Measurements from ENCODE around the gene AFAP1L2. TPM values are rescaled to one million over a fixed set of nuclear protein-coding genes. Genes with fewer than 3 reads are reported as not detected.

Gene AFAP1L2
- total RNA-seq, 1 donor from 2014 or later, result 6.4 TPM

DNA sequence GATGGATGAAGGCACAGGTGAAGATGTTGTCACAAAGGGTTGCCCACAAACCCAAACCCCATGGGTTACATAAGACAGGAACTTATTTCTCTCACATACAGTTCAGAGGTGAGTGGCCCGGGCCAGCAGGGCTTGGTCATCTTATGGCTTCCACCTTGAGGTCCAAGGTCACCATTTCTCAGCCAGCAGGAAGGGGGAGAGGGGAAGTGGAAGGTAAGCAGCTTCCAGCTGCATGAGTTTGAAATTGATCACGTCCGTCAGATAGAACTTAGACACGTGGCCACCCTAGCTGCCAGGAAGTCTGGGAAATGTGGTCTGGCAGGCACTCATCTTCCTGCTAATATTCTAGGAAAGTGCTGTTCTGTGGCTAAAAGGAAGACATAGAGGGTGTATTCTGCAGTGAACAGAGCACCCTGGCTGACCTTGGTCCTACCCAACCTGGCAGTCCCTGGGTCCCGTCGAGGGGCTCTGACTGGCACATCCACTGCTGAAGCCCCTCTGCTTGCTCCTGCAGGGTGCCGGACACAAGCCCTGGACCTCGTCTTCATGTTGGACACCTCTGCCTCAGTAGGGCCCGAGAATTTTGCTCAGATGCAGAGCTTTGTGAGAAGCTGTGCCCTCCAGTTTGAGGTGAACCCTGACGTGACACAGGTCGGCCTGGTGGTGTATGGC, 115.7 kb downstream of the AFAP1L2 start:
- Mint-ChIP-seq H3K9me3 (no peaks in the 10 kb centered on the region), H3K27ac (no peak overlapping the region), H3K36me3 (peaks cover 3% of the 10 kb centered on the region), H3K4me1 (ENCODE audit: unreplicated experiment) (no peaks in the 10 kb centered on the region), H3K27me3 (no peaks in the 10 kb centered on the region), H3K4me3 (no peak overlapping the region)
- DNase-seq (ENCODE audit: extremely low spot score, unreplicated experiment), result no peak
- TF ChIP-seq, protein P1, sequence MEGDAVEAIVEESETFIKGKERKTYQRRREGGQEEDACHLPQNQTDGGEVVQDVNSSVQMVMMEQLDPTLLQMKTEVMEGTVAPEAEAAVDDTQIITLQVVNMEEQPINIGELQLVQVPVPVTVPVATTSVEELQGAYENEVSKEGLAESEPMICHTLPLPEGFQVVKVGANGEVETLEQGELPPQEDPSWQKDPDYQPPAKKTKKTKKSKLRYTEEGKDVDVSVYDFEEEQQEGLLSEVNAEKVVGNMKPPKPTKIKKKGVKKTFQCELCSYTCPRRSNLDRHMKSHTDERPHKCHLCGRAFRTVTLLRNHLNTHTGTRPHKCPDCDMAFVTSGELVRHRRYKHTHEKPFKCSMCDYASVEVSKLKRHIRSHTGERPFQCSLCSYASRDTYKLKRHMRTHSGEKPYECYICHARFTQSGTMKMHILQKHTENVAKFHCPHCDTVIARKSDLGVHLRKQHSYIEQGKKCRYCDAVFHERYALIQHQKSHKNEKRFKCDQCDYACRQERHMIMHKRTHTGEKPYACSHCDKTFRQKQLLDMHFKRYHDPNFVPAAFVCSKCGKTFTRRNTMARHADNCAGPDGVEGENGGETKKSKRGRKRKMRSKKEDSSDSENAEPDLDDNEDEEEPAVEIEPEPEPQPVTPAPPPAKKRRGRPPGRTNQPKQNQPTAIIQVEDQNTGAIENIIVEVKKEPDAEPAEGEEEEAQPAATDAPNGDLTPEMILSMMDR (conservative IDR thresholded peaks at IDR 0.05), result no peak

DNA sequence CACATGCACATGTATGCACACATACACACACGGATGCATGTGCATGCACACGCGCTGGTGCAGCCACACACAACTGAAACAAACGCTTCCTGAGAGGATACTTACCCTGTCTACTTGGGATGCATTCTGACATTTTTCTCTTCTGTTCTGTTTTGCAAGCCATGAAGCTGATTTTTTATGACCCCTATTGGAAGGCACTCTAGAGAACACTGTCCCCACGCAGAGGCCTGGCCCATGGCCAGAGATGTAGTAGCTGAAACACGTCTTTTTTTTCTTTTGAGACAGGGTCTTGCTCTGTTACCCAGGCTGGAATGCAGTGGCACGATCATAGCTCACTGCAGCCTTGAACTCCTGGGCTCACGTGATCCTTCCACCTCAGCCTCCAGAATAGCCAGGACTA, 117.4 kb downstream of the AFAP1L2 start:
- Mint-ChIP-seq H3K27me3 (no peaks in the 10 kb centered on the region), H3K4me1 (ENCODE audit: unreplicated experiment) (no peaks in the 10 kb centered on the region), H3K9me3 (no peaks in the 10 kb centered on the region), H3K27ac (no peak overlapping the region), H3K4me3 (no peak overlapping the region), H3K36me3 (peaks cover 3% of the 10 kb centered on the region)
- TF ChIP-seq, protein P1 (conservative IDR thresholded peaks at IDR 0.05), result no peak
- DNase-seq (ENCODE audit: extremely low spot score, unreplicated experiment), result no peak

DNA sequence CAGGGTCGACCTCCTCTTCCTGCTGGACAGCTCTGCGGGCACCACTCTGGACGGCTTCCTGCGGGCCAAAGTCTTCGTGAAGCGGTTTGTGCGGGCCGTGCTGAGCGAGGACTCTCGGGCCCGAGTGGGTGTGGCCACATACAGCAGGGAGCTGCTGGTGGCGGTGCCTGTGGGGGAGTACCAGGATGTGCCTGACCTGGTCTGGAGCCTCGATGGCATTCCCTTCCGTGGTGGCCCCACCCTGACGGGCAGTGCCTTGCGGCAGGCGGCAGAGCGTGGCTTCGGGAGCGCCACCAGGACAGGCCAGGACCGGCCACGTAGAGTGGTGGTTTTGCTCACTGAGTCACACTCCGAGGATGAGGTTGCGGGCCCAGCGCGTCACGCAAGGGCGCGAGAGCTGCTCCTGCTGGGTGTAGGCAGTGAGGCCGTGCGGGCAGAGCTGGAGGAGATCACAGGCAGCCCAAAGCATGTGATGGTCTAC, 118.3 kb downstream of the AFAP1L2 start:
- Mint-ChIP-seq H3K27ac (no peak overlapping the region), H3K36me3 (peaks cover 3% of the 10 kb centered on the region), H3K9me3 (no peaks in the 10 kb centered on the region), H3K4me3 (no peak overlapping the region), H3K4me1 (ENCODE audit: unreplicated experiment) (no peaks in the 10 kb centered on the region), H3K27me3 (no peaks in the 10 kb centered on the region)
- no peak for DNase-seq (ENCODE audit: extremely low spot score, unreplicated experiment)
- TF ChIP-seq, protein P1 (conservative IDR thresholded peaks at IDR 0.05), result no peak

DNA sequence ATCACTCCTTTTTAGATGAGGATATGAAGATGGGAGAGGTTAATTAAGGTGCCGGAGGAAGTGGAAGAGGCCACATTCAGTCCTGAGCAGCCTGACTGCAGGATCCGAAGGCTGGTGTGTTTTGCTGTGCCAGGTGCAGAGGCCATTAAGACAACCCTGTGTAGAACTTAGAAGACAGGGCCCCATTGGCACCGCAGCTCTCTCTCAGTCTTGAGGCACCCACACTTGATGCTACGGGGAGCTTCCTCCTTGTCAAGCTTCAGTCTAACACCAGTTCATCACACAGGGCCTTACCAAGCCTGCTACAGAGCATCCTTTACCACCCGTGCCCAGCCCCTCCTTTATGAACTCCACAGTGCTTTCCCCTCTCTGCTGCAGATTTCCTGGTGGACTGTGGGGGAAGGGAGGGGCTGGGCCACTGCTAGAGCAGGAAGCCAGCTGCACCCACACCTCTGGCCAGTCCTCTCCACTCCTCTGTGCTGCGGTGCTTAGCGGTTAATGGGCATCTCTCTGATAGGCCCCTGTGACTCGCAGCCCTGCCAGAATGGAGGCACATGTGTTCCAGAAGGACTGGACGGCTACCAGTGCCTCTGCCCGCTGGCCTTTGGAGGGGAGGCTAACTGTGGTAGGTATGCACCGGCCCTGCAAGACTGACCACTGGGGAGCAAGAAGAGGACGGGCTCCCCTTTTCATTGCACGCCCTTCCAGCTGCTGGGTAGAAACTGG, 119.8 kb downstream of the AFAP1L2 start:
- H3K27ac Mint-ChIP-seq, result no peak overlapping the region
- no peaks in the 10 kb centered on the region for H3K4me1 Mint-ChIP-seq (ENCODE audit: unreplicated experiment)
- TF ChIP-seq, protein P1 (conservative IDR thresholded peaks at IDR 0.05), result no peak
- no peaks in the 10 kb centered on the region for H3K9me3 Mint-ChIP-seq
- H3K27me3 Mint-ChIP-seq, result no peaks in the 10 kb centered on the region
- H3K4me3 Mint-ChIP-seq, result no peak overlapping the region
- DNase-seq (ENCODE audit: extremely low spot score, unreplicated experiment), result no peak
- H3K36me3 Mint-ChIP-seq, result no peaks in the 10 kb centered on the region

DNA sequence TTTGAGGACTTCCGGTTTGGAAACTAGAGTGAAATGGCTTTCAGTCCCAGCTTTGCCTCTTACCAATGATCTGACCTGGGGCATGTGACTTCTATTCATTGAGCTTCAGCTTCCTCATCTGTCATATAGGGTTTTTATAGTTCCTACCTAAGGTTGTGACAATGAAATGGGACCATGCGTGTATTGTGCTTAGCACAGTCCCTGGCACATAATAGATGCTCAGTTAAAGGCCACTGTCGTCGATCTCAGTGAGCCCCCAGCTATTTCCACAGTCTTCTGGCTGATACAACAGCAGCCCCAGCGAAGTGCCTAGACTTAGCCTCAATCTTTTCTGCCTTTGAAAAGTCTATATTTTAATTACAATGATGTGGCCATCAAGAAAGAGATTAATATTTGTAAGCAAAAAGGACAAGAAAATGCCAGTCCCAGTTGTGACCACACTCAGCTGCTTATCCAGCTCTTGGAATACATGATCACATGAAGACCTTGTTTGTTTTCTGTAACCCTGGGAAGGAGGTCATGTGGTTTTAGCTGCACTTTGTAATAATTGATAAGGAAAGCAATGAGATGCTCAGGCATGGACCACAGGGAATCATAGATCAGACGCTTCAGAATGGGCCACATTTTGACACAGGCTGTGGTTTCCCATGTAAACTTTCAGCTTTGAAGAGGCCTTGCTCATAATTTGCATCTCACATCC, 120.6 kb downstream of the AFAP1L2 start:
- no peak overlapping the region for H3K4me3 Mint-ChIP-seq
- H3K4me1 Mint-ChIP-seq (ENCODE audit: unreplicated experiment), result no peaks in the 10 kb centered on the region
- no peak overlapping the region for H3K27ac Mint-ChIP-seq
- no peaks in the 10 kb centered on the region for H3K9me3 Mint-ChIP-seq
- H3K36me3 Mint-ChIP-seq, result no peaks in the 10 kb centered on the region
- H3K27me3 Mint-ChIP-seq, result no peaks in the 10 kb centered on the region
- TF ChIP-seq, protein P1 (conservative IDR thresholded peaks at IDR 0.05), result no peak
- no peak for DNase-seq (ENCODE audit: extremely low spot score, unreplicated experiment)
